Measurements from ENCODE around the gene SERPINE1. TPM values are rescaled to one million over a fixed set of nuclear protein-coding genes. Genes with fewer than 3 reads are reported as not detected.

SERPINE1 gene
- 700 and 921 TPM in 2 replicates for total RNA-seq

DNA sequence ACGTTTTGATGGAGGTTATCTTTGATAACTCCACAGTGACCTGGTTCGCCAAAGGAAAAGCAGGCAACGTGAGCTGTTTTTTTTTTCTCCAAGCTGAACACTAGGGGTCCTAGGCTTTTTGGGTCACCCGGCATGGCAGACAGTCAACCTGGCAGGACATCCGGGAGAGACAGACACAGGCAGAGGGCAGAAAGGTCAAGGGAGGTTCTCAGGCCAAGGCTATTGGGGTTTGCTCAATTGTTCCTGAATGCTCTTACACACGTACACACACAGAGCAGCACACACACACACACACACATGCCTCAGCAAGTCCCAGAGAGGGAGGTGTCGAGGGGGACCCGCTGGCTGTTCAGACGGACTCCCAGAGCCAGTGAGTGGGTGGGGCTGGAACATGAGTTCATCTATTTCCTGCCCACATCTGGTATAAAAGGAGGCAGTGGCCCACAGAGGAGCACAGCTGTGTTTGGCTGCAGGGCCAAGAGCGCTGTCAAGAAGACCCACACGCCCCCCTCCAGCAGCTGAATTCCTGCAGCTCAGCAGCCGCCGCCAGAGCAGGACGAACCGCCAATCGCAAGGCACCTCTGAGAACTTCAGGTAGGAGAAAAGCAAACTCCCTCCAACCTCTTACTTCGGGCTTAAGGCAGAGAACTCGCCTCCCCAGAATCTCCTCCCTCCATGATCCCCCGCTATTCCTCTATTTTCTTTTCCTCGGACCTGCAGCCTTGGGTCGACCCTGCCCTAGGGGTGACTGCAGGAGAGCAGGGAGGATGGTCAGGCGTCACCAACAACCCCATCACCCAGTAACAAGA lies at the start of gene SERPINE1:
TSS of gene SERPINE1 (plus strand) at position 454 of the 809 bp plus-strand sequence. CDS start 1,290 bp downstream, outside the sequence.
- peak within 1 kb of the TSS; percentile 76 for H3K4me3 ChIP-seq (ENCODE audit: low read depth, low read length)
- DNase-seq (ENCODE audit: low read depth): peak; percentile 99
- TF ChIP-seq, protein P1, sequence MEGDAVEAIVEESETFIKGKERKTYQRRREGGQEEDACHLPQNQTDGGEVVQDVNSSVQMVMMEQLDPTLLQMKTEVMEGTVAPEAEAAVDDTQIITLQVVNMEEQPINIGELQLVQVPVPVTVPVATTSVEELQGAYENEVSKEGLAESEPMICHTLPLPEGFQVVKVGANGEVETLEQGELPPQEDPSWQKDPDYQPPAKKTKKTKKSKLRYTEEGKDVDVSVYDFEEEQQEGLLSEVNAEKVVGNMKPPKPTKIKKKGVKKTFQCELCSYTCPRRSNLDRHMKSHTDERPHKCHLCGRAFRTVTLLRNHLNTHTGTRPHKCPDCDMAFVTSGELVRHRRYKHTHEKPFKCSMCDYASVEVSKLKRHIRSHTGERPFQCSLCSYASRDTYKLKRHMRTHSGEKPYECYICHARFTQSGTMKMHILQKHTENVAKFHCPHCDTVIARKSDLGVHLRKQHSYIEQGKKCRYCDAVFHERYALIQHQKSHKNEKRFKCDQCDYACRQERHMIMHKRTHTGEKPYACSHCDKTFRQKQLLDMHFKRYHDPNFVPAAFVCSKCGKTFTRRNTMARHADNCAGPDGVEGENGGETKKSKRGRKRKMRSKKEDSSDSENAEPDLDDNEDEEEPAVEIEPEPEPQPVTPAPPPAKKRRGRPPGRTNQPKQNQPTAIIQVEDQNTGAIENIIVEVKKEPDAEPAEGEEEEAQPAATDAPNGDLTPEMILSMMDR (IDR thresholded peaks at IDR 0.05; ENCODE audit: insufficient read depth, low read depth, low read length): peak; percentile 30

- no peak overlapping the region for H3K4me3 ChIP-seq (ENCODE audit: low read depth, low read length)
- TF ChIP-seq, protein P1 (IDR thresholded peaks at IDR 0.05; ENCODE audit: insufficient read depth, low read depth, low read length): peak; percentile 95
- peak; percentile 57 for DNase-seq (ENCODE audit: low read depth)
Observed at GRCh38 chr7:101077303-101078086, 49.4 kb upstream of the SERPINE1 start.

GRCh38 chr7:101081432-101081831 lies 45.5 kb upstream of the SERPINE1 start:
- DNase-seq (ENCODE audit: low read depth): no peak
- TF ChIP-seq, protein P1 (IDR thresholded peaks at IDR 0.05; ENCODE audit: insufficient read depth, low read depth, low read length): no peak
- no peak overlapping the region for H3K4me3 ChIP-seq (ENCODE audit: low read depth, low read length)

- TF ChIP-seq, protein P1 (IDR thresholded peaks at IDR 0.05; ENCODE audit: insufficient read depth, low read depth, low read length): no peak
- peak overlapping the region; percentile 82 for H3K4me3 ChIP-seq (ENCODE audit: low read depth, low read length)
Observed at GRCh38 chr7:101084865-101085161, 42.1 kb upstream of the SERPINE1 start.

DNA sequence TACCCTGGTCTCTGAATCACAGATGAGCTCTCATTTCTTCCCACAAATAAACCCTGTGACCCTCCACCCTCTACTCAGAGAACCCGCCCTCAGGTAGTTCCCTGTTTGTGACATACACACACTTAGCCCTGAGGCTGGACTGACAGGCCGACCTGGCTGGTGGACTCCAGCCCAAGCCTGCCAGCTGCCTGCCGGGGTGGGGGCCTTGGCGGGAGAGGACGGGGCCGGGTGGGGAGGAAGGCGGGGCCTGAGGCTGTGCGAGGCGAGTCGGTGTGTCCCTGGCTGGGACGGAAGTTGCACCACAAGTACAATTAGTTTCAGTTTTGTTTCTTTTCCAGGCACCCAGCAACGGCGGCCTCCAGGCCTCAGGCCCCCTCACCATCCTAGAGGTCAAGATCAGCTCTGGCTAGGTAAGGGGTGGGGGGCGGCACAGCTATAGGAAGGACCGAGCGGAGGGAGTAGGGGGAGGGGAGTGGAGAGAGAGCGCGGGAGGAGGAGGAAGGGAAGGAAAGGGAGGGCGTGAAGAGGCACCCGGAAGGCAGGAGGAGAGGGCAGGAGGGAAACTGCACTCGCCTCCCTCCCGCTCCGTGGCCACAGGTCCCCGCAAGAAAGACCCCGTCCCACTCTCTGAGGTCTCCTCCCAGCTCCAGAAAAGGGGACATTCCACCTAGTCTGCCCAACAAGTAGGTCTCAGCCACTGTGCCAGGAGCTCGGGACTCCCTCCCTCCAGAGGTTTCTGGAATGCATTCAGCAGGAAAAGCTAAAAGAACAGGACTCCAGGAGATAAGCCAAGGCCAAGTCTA lies 41.5 kb upstream of the SERPINE1 start, which contains the start of gene TRIM56:
TSS of gene TRIM56 (plus strand) at position 320 of the 803 bp plus-strand sequence. CDS start 1,832 bp downstream, outside the sequence.
- peak within 1 kb of the TSS; percentile 82 for H3K4me3 ChIP-seq (ENCODE audit: low read depth, low read length)
- TF ChIP-seq, protein P1 (IDR thresholded peaks at IDR 0.05; ENCODE audit: insufficient read depth, low read depth, low read length): no peak
- DNase-seq (ENCODE audit: low read depth): peak; percentile 85

More at GRCh38 chr7:101084865-101085161, 42.1 kb upstream of the SERPINE1 start:
- no peak for DNase-seq (ENCODE audit: low read depth)

GRCh38 chr7:101087334-101088068 lies 39.4 kb upstream of the SERPINE1 start:
- no peak for DNase-seq (ENCODE audit: low read depth)
- TF ChIP-seq, protein P1 (IDR thresholded peaks at IDR 0.05; ENCODE audit: insufficient read depth, low read depth, low read length): no peak
- H3K4me3 ChIP-seq (ENCODE audit: low read depth, low read length): no peak overlapping the region

Data from fibroblast of villous mesenchyme (primary cell).